AG04449 (cell line): Measurements from ENCODE around the gene NFAT5.
"Not testable (repeated sequence)": the region's sequence is repeated elsewhere in the genome, so short reads cannot be mapped to it uniquely, and the experiment has no call there.

Source experiments
- CTCF ChIA-PET: fragments of 350-600 bp; formaldehyde crosslinking; extraction: SDS; loops from one replicate; lab custom pipeline; 2021; ENCODE audit warnings: antibody characterized with exemption; lab: Yijun Ruan, JAX
- POLR2A ChIA-PET: fragments of 400-600, 350-600 bp; formaldehyde crosslinking; extraction: SDS; loops from one replicate; lab custom pipeline; 2020; ENCODE audit warnings: antibody characterized with exemption, inconsistent platforms; lab: Yijun Ruan, JAX
- DNase-seq: peaks from one replicate; pipeline ENCODE4 v3.0.0-alpha.2; 2010; ENCODE audit warnings: low read depth, low spot score
- H3K4me3 ChIP-seq: 2 replicates; pipeline ENCODE4 v1.5.1; 2011; ENCODE audit warnings: low read depth, mild to moderate bottlenecking, control low read depth, low read length
- TF ChIP-seq, protein P1 (sequence below): IDR thresholded peaks from one replicate; pipeline ENCODE4 v1.5.1; 2011; ENCODE audit warnings: mild to moderate bottlenecking, moderate library complexity, low read length, control low read depth, inconsistent platforms; ENCODE audit not compliant: insufficient read depth; ENCODE audit errors: missing control alignments

NFAT5 gene

DNA sequence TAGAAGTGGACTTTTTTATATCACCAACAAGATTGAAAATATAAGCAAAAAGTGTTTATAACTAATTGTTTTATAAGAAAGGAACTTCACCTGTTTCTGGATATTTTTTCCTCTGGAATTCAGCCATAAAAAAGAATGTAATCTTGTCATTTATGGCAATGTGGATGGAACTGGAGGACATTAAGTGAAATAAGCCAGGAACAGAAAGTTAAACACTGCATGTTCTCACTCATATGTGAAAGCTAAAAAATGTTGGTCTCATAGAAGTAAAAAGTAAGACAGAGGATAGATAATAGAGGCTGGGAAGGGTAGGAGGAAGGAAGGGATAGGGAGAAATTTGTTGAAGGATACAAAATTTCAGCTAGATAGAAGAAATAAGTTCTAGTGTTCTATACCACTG, 67.6 kb downstream of the NFAT5 start:
- no peak for DNase-seq
- POLR2A ChIA-PET: interaction anchor here (0.6 kb wide), 1 partner anchor 34 kb away, joined by 4 read pairs; no protein-coding TSS in a partner anchor
- H3K4me3 ChIP-seq: no peak overlapping the region
- TF ChIP-seq, protein P1, sequence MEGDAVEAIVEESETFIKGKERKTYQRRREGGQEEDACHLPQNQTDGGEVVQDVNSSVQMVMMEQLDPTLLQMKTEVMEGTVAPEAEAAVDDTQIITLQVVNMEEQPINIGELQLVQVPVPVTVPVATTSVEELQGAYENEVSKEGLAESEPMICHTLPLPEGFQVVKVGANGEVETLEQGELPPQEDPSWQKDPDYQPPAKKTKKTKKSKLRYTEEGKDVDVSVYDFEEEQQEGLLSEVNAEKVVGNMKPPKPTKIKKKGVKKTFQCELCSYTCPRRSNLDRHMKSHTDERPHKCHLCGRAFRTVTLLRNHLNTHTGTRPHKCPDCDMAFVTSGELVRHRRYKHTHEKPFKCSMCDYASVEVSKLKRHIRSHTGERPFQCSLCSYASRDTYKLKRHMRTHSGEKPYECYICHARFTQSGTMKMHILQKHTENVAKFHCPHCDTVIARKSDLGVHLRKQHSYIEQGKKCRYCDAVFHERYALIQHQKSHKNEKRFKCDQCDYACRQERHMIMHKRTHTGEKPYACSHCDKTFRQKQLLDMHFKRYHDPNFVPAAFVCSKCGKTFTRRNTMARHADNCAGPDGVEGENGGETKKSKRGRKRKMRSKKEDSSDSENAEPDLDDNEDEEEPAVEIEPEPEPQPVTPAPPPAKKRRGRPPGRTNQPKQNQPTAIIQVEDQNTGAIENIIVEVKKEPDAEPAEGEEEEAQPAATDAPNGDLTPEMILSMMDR: no peak
- CTCF ChIA-PET: interaction anchor here (1.2 kb wide), 1 partner anchor 238 kb away, joined by 3 read pairs; no protein-coding TSS in a partner anchor

DNA sequence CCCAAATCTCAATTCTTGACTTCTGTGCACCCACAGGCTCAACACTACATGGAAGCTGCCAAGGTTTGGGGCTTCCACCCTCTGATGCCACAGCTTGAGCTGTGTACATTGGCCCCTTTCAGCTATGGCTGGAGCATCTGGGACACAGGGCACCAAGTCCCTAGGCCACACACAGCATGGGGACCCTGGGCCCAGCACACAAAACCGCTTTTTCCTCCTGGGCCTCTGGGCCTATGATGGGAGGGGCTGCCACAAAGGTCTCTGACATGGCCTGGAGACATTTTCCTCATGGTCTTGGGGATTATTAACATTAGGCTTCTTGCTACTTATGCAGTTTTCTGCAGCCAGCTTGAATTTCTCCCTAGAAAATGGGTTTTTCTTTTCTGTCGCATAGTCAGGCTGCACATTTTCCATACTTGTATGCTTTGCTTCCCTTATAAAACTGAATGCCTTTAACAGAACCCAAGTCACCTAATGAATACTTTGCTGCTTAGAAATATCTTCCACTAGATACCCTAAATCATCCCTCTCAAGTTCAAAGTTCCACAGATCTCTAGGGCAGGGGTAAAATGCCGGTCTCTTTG, 70.9 kb downstream of the NFAT5 start:
- CTCF ChIA-PET, H3K4me3 ChIP-seq, DNase-seq, POLR2A ChIA-PET: not testable (repeated sequence)

DNA sequence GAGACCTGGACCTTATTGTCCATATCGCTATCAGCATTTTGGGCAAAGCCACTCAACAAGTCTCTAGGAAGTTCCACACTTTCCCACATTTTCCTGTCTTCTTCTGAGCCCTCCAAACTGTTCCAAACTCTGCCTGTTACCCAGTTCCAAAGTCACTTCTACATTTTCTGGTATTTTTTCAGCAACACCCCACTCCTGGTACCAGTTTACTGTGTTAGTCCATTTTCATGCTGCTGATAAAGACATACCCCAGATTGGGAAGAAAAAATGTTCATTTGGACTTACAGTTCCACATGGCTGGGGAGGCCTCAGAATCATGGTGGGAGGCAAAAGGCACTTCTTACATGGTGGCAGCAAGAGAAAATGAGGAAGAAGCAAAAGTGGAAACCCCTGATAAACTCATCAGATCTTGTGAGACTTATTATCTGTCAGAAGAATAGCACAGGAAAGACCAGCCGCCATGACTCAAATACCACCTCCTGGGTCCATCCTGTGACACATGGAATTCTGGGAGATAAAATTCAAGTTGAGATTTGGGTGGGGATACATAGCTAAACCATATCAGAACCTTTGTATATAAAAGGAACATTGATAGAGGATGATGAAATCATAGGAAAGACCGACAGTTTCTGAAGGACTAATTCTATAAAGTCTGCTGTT, 71.6 kb downstream of the NFAT5 start:
- CTCF ChIA-PET, DNase-seq, H3K4me3 ChIP-seq, POLR2A ChIA-PET: not testable (repeated sequence)

DNA sequence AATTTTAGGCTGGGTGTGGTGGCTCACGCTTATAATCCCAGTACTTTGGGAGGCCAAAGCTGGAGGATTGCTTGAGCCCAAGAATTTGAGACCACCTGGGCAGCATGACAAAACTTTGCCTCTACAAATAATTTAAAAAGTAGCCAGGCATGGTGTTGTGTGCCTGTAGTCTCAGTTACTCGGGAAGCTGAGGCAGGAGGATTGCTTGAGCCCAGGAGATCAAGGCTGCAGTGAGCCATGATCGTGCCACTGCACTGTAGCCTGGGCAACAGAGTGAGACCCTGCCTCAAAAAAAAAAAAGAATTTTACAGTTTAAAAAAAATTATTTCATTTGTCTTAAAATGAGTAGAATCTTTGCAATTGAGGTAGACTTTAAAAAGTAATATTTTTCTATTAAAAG, 78.2 kb downstream of the NFAT5 start:
- H3K4me3 ChIP-seq, CTCF ChIA-PET, DNase-seq, POLR2A ChIA-PET: not testable (repeated sequence)

DNA sequence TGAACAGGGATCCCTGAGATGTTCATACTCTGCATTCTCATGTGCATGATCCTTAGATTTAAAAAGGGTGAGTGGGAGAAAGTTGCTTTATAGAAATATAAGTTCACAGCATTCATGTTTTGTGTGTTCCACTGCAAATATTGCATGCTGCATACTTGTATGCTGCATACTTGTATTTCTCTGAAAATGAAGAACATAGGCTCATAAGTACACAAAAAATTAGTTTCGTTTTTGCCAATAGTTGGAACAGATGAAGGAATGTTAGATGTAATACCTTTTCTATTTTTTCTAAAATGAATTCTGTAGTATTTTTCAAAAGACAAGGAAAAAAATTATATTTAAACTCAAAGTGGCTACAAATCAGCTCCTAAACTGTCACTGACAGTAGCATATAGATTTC, 79.0 kb downstream of the NFAT5 start:
- POLR2A ChIA-PET: interaction anchor here (0.5 kb wide), 1 partner anchor 14 kb away, joined by 4 read pairs; no protein-coding TSS in a partner anchor
- TF ChIP-seq, protein P1: no peak

DNA sequence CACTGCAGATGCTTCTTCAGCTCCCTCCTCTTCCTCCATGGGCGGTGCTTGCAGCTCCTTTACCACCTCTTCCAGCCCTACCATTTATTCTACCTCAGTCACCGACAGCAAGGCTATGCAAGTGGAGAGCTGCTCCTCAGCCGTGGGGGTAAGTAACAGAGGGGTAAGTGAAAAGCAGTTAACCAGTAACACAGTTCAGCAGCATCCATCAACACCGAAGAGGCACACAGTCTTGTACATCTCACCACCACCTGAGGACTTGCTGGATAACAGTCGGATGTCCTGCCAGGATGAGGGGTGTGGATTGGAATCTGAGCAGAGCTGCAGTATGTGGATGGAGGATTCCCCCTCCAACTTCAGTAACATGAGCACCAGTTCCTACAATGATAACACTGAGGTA, 81.3 kb downstream of the NFAT5 start:
- POLR2A ChIA-PET: no interaction called here
- CTCF ChIA-PET: interaction anchor here (1.3 kb wide), 3 partner anchors 108 to 252 kb away, joined by 3 to 8 read pairs (median 5); partner anchors contain the start of gene NOB1
- no peak for DNase-seq

More for the DNA sequence above, 79.0 kb downstream of the NFAT5 start:
- CTCF ChIA-PET: no interaction called here
- DNase-seq: no peak
- no peak overlapping the region for H3K4me3 ChIP-seq

DNA sequence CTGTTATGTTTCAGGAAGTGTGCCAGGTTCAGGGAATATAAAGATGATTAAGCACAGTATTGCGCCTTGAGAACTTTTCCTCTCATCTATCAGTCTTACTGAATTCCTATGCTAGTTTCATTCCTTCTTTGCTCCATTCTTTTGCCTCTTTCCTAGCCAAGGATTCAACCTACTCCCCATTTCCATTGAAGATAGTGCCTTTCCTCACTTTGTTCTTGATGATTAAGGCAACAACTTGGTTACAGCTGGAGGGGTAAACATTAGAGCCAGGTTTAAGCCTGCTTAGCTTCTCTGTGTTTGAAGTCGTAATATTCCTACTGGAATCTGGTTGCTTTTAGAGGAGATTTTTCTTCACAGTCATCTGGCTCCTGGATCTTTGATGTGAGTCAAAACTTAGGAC, 85.5 kb downstream of the NFAT5 start:
- TF ChIP-seq, protein P1: no peak
- H3K4me3 ChIP-seq: no peak overlapping the region
- no peak for DNase-seq
- POLR2A ChIA-PET: no interaction called here
- CTCF ChIA-PET: interaction anchor here (1.2 to 2.4 kb wide), 2 partner anchors 9 to 12 kb away, joined by 3 to 5 read pairs; no protein-coding TSS in a partner anchor

More for the DNA sequence above, 81.3 kb downstream of the NFAT5 start:
- TF ChIP-seq, protein P1: no peak
- no peak overlapping the region for H3K4me3 ChIP-seq
